HG02571 (cell line): ENCODE data around the gene BCAS3.

Experiments
- ATAC-seq: cut with Tn5 transposase; IDR thresholded peaks from one replicate; pipeline ENCODE4 v1.9.1; 2021; ENCODE audit warnings: mild to moderate bottlenecking, moderate library complexity; ENCODE audit not compliant: unreplicated experiment

Gene BCAS3

GRCh38 chr17:61326330-61326729 is 648.7 kb downstream of the BCAS3 start:
- ATAC-seq: no peak

GRCh38 chr17:61328351-61328750 is 650.7 kb downstream of the BCAS3 start:
- ATAC-seq: no peak

GRCh38 chr17:61330174-61331150 is 652.8 kb downstream of the BCAS3 start:
- ATAC-seq: no peak

- no peak for ATAC-seq
Measured at GRCh38 chr17:61331178-61331577, 653.5 kb downstream of the BCAS3 start.

GRCh38 chr17:61331886-61332285 is 654.2 kb downstream of the BCAS3 start:
- ATAC-seq: no peak

- ATAC-seq: no peak
Measured at GRCh38 chr17:61333136-61333535, 655.5 kb downstream of the BCAS3 start.

GRCh38 chr17:61334673-61335072 is 657.0 kb downstream of the BCAS3 start:
- no peak for ATAC-seq

GRCh38 chr17:61335105-61335844 is 657.6 kb downstream of the BCAS3 start:
- ATAC-seq: no peak

- no peak for ATAC-seq
Measured at GRCh38 chr17:61335845-61336655, 658.4 kb downstream of the BCAS3 start.

- no peak for ATAC-seq
Measured at GRCh38 chr17:61337290-61337689, 659.6 kb downstream of the BCAS3 start.

GRCh38 chr17:61338000-61338798 is 660.5 kb downstream of the BCAS3 start:
- ATAC-seq: no peak

GRCh38 chr17:61338874-61339478 is 661.3 kb downstream of the BCAS3 start:
- ATAC-seq: no peak

- no peak for ATAC-seq
Measured at GRCh38 chr17:61340431-61341209, 663.0 kb downstream of the BCAS3 start.

GRCh38 chr17:61343576-61343975 is 665.9 kb downstream of the BCAS3 start:
- ATAC-seq: no peak

GRCh38 chr17:61345061-61345460 is 667.4 kb downstream of the BCAS3 start:
- no peak for ATAC-seq

- ATAC-seq: no peak
Measured at GRCh38 chr17:61345825-61346666, 668.4 kb downstream of the BCAS3 start.

- no peak for ATAC-seq
Measured at GRCh38 chr17:61349350-61349749, 671.7 kb downstream of the BCAS3 start.

- no peak for ATAC-seq
Measured at GRCh38 chr17:61351745-61352407, 674.2 kb downstream of the BCAS3 start.
